Activated T-helper 2 cell treated with anti-CD3 and anti-CD28 coated beads, Interferon-gamma antibody, Interleukin-2, Interleukin-4, amounts not matched to agents 10 μg/mL and 5 μg/mL and 100 μg/mL, durations not matched to agents 14 hours and 24 hours and 36 hours (primary cell): ENCODE data around the gene WIPF1. TPM values are rescaled to one million over a fixed set of nuclear protein-coding genes. Genes with fewer than 3 reads are reported as not detected.

Experiments used
- DNase-seq: peaks from one replicate; pipeline ENCODE4 v3.0.0; 2021; ENCODE audit warnings: low spot score
- H3K27ac Mint-ChIP-seq: one replicate; pipeline ENCODE4 v1.8.0; 2021; ENCODE audit warnings: mixed read lengths
- H3K27me3 Mint-ChIP-seq: one replicate; pipeline ENCODE4 v1.8.0; 2021; ENCODE audit warnings: low read depth, mixed read lengths
- H3K36me3 Mint-ChIP-seq: one replicate; pipeline ENCODE4 v1.8.0; 2021; ENCODE audit warnings: low read depth, mixed read lengths
- H3K4me1 Mint-ChIP-seq: one replicate; pipeline ENCODE4 v1.8.0; 2021; ENCODE audit warnings: low read depth, mixed read lengths
- H3K4me3 Mint-ChIP-seq: one replicate; pipeline ENCODE4 v1.8.0; 2021; ENCODE audit warnings: low read depth, mild to moderate bottlenecking, moderate library complexity, mixed read lengths
- H3K9me3 Mint-ChIP-seq: one replicate; pipeline ENCODE4 v1.8.0; 2021; ENCODE audit warnings: mixed read lengths
- intact Hi-C: fragments of 100-400 bp; cut with micrococcal nuclease; formaldehyde crosslinking; loops from one replicate; pipeline ENCODE4 v1.15.1; 2023
- total RNA-seq: library from RNA; stranded (reverse); gene quantifications from 2 replicates; pipeline ENCODE4 v1.2.3, GENCODE V29; 2022

The WIPF1 gene
- total RNA-seq, 1 donor from 2014 or later, result 287 TPM

- no peak overlapping the region for H3K4me3 Mint-ChIP-seq
- H3K36me3 Mint-ChIP-seq, result peaks cover 72% of the 10 kb centered on the region
- no peaks in the 10 kb centered on the region for H3K27me3 Mint-ChIP-seq
- intact Hi-C loops, result no loop called here
- peaks cover 3% of the 10 kb centered on the region for H3K9me3 Mint-ChIP-seq
- peak overlapping the region; percentile 76 for H3K27ac Mint-ChIP-seq
- peaks cover 79% of the 10 kb centered on the region for H3K4me1 Mint-ChIP-seq
- no peak for DNase-seq
These were observed 5.7 kb upstream of the WIPF1 start for GRCh38 chr2:174603280-174603679.

GRCh38 chr2:174602745-174603144 is 5.1 kb upstream of the WIPF1 start:
- intact Hi-C loops, result no loop called here
- peaks cover 72% of the 10 kb centered on the region for H3K36me3 Mint-ChIP-seq
- peak overlapping the region; percentile 76 for H3K27ac Mint-ChIP-seq
- H3K4me1 Mint-ChIP-seq, result peaks cover 77% of the 10 kb centered on the region
- no peaks in the 10 kb centered on the region for H3K27me3 Mint-ChIP-seq
- no peak for DNase-seq
- no peak overlapping the region for H3K4me3 Mint-ChIP-seq
- peaks cover 3% of the 10 kb centered on the region for H3K9me3 Mint-ChIP-seq

- Mint-ChIP-seq H3K4me1 (peaks cover 63% of the 10 kb centered on the region), H3K4me3 (peak overlapping the region; percentile 4), H3K36me3 (peaks cover 76% of the 10 kb centered on the region), H3K27me3 (no peaks in the 10 kb centered on the region), H3K27ac (peak overlapping the region; percentile 68), H3K9me3 (peaks cover 3% of the 10 kb centered on the region)
- intact Hi-C loops, result no loop called here
- no peak for DNase-seq
These were observed 2.7 kb upstream of the WIPF1 start for GRCh38 chr2:174600349-174600748.

- Mint-ChIP-seq H3K9me3 (peaks cover 3% of the 10 kb centered on the region), H3K36me3 (peaks cover 78% of the 10 kb centered on the region), H3K4me1 (peaks cover 61% of the 10 kb centered on the region), H3K27ac (peak overlapping the region; percentile 89), H3K4me3 (peak overlapping the region; percentile 67), H3K27me3 (no peaks in the 10 kb centered on the region)
- intact Hi-C loops, result loop anchor here (5.0 to 10.0 kb wide), 4 partner anchors 153 to 635 kb away; partner anchors contain the start of genes ATF2 and SP3
- DNase-seq, result no peak
These were observed 1.8 kb upstream of the WIPF1 start for GRCh38 chr2:174599310-174599921.

GRCh38 chr2:174597009-174597344 is 627 bp downstream of the WIPF1 start:
- peaks cover 75% of the 10 kb centered on the region for H3K36me3 Mint-ChIP-seq
- H3K4me3 Mint-ChIP-seq, result peak overlapping the region; percentile 84
- H3K9me3 Mint-ChIP-seq, result peaks cover 3% of the 10 kb centered on the region
- H3K4me1 Mint-ChIP-seq, result peaks cover 57% of the 10 kb centered on the region
- intact Hi-C loops, result loop anchor here (1.0 to 10.0 kb wide), 9 partner anchors 11 to 632 kb away; partner anchors contain the start of genes ATF2 and SP3
- H3K27ac Mint-ChIP-seq, result peak overlapping the region; percentile 90
- H3K27me3 Mint-ChIP-seq, result no peaks in the 10 kb centered on the region
- no peak for DNase-seq

GRCh38 chr2:174595891-174596397 is 1.7 kb downstream of the WIPF1 start:
- intact Hi-C loops, result loop anchor here (1.0 to 10.0 kb wide), 7 partner anchors 24 to 631 kb away; partner anchors contain the start of genes ATF2 and SP3
- Mint-ChIP-seq H3K27ac (peak overlapping the region; percentile 90), H3K27me3 (no peaks in the 10 kb centered on the region), H3K4me3 (peak overlapping the region; percentile 84), H3K4me1 (peaks cover 57% of the 10 kb centered on the region), H3K36me3 (peaks cover 76% of the 10 kb centered on the region), H3K9me3 (peaks cover 3% of the 10 kb centered on the region)
- no peak for DNase-seq

- intact Hi-C loops, result loop anchor here (5.0 to 10.0 kb wide), 4 partner anchors 157 to 630 kb away; partner anchors contain the start of genes ATF2 and SP3
- H3K36me3 Mint-ChIP-seq, result peaks cover 79% of the 10 kb centered on the region
- peak overlapping the region; percentile 84 for H3K4me3 Mint-ChIP-seq
- H3K4me1 Mint-ChIP-seq, result peaks cover 59% of the 10 kb centered on the region
- H3K27ac Mint-ChIP-seq, result peak overlapping the region; percentile 90
- no peak for DNase-seq
- H3K27me3 Mint-ChIP-seq, result no peaks in the 10 kb centered on the region
- peaks cover 3% of the 10 kb centered on the region for H3K9me3 Mint-ChIP-seq
These were observed 2.3 kb downstream of the WIPF1 start for GRCh38 chr2:174595116-174595809.

- Mint-ChIP-seq H3K36me3 (peaks cover 76% of the 10 kb centered on the region), H3K9me3 (no peaks in the 10 kb centered on the region), H3K4me3 (peak overlapping the region; percentile 86), H3K4me1 (peaks cover 56% of the 10 kb centered on the region), H3K27me3 (no peaks in the 10 kb centered on the region), H3K27ac (peak overlapping the region; percentile 99)
- intact Hi-C loops, result loop anchor here (10.0 kb wide), 2 partner anchors 240 to 630 kb away; partner anchors contain the start of gene SP3
- DNase-seq, result no peak
These were observed 3.1 kb downstream of the WIPF1 start for GRCh38 chr2:174594456-174594855.

GRCh38 chr2:174593574-174594203 is 3.9 kb downstream of the WIPF1 start:
- intact Hi-C loops, result loop anchor here (1.0 to 10.0 kb wide), 5 partner anchors 11 to 629 kb away; partner anchors contain the start of gene SP3
- H3K27me3 Mint-ChIP-seq, result no peaks in the 10 kb centered on the region
- peaks cover 78% of the 10 kb centered on the region for H3K36me3 Mint-ChIP-seq
- peak; percentile 67 for DNase-seq
- peaks cover 58% of the 10 kb centered on the region for H3K4me1 Mint-ChIP-seq
- H3K27ac Mint-ChIP-seq, result peak overlapping the region; percentile 99
- H3K4me3 Mint-ChIP-seq, result peak overlapping the region; percentile 86
- H3K9me3 Mint-ChIP-seq, result no peaks in the 10 kb centered on the region

GRCh38 chr2:174593041-174593440 is 4.6 kb downstream of the WIPF1 start:
- intact Hi-C loops, result loop anchor here (1.0 to 10.0 kb wide), 5 partner anchors 11 to 628 kb away; partner anchors contain the start of gene SP3
- peak overlapping the region; percentile 86 for H3K4me3 Mint-ChIP-seq
- no peak for DNase-seq
- no peaks in the 10 kb centered on the region for H3K27me3 Mint-ChIP-seq
- H3K27ac Mint-ChIP-seq, result peak overlapping the region; percentile 99
- no peaks in the 10 kb centered on the region for H3K9me3 Mint-ChIP-seq
- H3K4me1 Mint-ChIP-seq, result peaks cover 59% of the 10 kb centered on the region
- peaks cover 85% of the 10 kb centered on the region for H3K36me3 Mint-ChIP-seq

GRCh38 chr2:174591740-174592139 is 5.9 kb downstream of the WIPF1 start:
- H3K36me3 Mint-ChIP-seq, result peaks cover 77% of the 10 kb centered on the region
- H3K4me1 Mint-ChIP-seq, result peaks cover 63% of the 10 kb centered on the region
- intact Hi-C loops, result loop anchor here (2.0 to 10.0 kb wide), 3 partner anchors 13 to 627 kb away; partner anchors contain the start of gene SP3

GRCh38 chr2:174590928-174591648 is 6.5 kb downstream of the WIPF1 start:
- H3K4me3 Mint-ChIP-seq, result peak overlapping the region; percentile 41
- H3K27me3 Mint-ChIP-seq, result no peaks in the 10 kb centered on the region
- peaks cover 77% of the 10 kb centered on the region for H3K36me3 Mint-ChIP-seq
- intact Hi-C loops, result loop anchor here (10.0 kb wide), 2 partner anchors 244 to 626 kb away; partner anchors contain the start of gene SP3
- peaks cover 66% of the 10 kb centered on the region for H3K4me1 Mint-ChIP-seq
- no peak for DNase-seq
- H3K27ac Mint-ChIP-seq, result peak overlapping the region; percentile 89
- H3K9me3 Mint-ChIP-seq, result no peaks in the 10 kb centered on the region

More at GRCh38 chr2:174591740-174592139, 5.9 kb downstream of the WIPF1 start:
- Mint-ChIP-seq H3K4me3 (peak overlapping the region; percentile 44), H3K9me3 (no peaks in the 10 kb centered on the region), H3K27ac (peak overlapping the region; percentile 79), H3K27me3 (no peaks in the 10 kb centered on the region)
- no peak for DNase-seq
